ENCODE data around the gene PDIA6.
"Not testable (repeated sequence)": the region's sequence is repeated elsewhere in the genome, so short reads cannot be mapped to it uniquely, and the experiment has no call there.

PDIA6 gene

DNA sequence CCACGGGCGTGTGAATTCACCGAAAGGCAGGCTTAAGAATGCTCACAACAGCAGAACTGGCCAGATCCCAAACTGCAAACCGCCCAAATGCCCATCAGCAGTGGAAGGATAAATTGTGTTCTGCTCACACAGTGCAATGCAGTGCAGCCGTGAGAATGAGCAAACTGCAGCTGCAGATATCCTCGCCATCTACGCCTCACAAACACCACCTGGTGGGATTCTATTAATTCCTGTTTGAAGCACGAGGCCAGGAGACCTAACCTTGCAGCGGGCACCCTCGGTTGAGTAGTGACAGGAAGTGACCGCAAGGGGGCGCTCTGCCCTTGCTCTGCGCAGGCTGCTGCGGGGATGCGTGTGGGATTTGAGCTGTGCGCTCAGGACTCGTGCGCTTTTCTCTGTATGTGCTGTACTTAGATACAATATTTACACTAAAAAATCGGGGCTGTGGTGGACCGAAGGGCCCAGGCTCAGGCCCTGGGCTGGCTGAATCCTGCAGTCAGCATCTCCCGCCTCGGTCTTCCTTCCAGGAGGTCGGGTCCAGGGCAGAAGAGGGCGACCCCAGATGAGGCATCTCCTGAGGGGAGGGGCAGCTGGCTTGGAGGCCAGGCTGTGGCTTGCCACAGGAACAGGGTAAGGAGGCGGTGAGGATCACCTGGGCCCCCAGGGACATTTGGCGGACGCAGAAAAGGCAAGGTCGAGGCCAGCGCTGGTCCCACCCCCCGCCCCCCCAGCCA, 19.8 kb upstream of the PDIA6 start:
- peak; percentile 84 to 93 (median 90) for DNase-seq

DNA sequence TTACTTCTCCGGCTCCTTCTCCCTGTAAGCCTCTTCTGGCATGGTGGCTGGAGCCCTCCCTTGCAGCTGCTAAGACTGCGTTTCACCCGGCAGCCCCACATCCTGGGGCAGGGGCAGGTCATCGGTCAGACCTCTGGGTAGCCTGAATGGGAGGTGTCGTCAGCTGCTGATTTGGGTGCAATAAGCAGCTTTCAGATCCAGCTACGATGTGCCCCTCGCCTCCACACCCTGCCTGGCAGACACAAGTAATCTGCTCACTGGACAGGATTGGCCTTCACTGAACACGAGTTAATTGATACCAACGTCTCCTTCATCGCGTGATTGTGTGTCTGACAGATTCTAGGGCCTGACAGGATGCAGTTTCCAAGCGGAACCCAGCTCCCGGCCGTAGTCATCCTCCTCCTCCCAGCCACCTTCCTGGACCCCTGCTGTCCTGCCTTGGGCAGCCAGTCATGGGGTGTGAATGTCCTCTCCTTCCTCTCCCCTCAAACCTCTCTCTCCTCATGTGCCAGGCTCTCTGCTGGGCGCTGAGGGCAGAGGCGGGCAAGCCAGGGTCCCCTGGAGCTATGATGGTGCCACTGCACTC, 18.9 kb upstream of the PDIA6 start:
- DNase-seq = no peak

DNA sequence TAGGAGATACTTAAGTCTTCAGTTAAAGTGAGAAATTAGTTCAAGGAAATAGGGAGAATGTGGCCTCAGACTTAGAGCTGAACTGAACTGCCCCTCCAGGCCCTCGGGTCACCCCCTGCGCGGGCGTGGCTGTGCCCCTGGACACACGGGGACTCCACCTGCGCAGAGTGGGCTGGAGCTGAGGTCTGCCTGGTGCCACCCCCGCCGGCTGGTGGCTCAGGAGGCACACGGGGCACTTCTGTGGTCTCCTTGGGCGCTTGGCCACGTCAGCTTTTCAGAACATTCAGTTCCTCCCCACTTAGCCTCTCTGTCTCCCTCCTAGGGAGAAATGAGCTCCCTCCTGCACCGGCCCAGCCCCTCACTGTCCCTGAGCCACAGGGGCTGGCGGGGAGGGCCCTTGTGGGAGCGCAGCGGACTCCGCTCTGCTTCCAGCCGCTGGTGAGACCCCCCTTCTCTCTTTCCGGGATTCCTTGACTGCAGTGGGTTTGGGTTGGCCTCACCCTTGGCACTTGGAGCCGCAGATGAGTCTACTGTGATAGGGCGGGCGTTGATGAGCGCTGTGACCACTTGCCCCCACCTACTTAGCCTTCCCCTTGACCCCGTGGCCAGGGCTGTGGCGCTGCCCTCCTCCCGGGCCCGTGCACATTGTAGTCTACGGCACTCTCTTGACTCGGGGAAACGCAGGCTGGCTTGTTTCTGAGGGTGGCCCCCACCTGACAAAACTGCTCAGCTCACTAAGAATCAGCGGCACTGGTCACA, 18.2 kb upstream of the PDIA6 start:
- DNase-seq = no peak

DNA sequence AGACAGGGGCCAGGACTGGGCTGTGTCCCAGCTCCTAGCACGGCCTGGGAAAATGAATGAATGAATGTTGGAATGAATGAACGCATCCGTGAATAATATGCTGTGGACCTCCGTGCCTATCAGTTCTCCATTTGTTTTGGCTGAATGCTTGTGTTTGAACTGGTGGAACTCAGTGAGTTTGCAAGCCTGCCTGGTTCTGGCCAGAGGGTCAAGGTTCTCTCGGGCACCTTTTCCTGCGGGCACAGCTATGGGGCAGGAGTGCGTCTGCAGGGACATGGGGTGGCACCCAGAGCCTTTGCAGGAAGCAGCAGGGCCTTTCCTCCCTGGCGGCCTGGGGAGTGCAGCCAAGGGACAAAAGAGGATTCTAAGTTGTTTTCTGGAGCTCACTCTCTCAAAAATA, 17.6 kb upstream of the PDIA6 start:
- DNase-seq = no peak

DNA sequence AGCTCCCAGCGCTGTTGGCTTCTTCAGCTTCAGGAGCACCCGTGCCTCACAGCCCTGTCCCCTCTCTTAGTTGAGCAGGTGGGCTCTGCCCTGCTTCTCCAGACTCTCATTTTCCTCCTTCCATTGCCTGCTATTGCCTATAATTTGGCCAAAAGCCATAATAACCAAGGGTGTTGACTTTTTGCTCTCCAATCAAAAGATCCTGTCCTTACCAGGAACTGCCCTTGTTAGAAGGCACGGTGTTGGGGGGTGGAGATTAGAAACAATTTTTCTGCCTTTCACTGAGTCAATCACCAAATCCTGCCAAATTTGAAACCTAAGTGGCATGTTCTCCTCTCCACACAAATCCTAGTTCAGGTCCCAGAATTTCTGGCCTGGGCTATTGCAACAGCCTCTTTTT, 16.7 kb upstream of the PDIA6 start:
- DNase-seq = no peak

DNA sequence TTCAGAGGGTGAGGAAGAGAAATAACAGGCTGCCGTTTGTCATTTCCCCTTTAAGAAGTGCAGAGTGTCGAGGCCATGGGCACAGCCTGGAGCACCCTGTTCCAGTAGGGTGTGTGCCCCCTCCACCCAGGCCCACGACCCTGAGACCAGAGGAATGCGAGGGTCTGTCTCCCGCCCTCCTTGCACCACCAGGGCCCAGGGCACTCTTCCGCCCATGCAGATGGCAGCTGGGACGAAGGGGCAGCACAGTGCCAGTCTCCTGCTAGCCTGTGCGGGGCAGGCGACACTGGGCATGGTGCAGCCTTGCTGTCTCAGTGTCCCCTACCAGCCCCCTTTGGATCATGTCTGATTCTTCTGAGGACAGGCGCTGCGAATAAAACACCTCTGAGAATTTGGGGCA, 15.8 kb upstream of the PDIA6 start:
- peak in 1 of 4 experiments; percentile 33 for DNase-seq

DNA sequence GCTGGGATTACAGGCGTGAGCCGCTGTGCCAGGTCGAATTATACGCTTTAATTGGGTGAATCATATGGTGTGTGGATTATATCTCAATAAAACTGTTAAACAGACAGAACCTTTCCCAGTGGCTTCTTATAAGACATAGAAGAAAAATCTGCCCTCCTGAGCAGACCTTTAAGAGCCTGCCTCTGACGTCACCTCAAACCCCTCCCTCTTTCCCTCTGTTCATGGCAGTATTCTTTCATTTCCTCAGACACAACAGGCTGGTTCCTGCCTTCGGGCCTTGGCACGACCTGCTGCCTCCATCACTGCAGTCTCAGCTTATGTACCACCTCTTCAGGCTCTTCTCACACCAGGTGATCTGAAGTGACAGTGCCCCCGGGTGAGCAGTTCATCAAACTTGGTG, 14.0 kb upstream of the PDIA6 start:
- no peak for DNase-seq

DNA sequence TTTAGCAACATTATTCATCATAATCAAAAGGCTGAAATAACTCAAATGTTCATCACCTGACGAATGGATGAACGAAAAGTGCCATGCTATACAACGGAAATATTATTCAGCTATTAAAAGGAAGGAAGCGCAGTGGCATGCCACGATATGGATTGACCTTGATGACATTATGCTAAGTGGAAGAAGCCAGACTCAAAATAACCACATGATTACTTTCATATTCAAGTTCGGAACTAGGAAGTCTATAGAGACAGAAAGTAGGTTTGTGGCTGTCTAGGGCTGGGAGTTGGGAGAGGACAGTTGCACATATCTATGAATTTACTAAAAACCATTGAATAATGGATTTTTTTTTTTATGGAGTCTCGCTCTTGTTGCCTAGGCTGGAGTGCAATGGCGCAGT, 13.4 kb upstream of the PDIA6 start:
- DNase-seq = peak in 3 of 4 experiments; percentile 29 to 67 (median 52)

DNA sequence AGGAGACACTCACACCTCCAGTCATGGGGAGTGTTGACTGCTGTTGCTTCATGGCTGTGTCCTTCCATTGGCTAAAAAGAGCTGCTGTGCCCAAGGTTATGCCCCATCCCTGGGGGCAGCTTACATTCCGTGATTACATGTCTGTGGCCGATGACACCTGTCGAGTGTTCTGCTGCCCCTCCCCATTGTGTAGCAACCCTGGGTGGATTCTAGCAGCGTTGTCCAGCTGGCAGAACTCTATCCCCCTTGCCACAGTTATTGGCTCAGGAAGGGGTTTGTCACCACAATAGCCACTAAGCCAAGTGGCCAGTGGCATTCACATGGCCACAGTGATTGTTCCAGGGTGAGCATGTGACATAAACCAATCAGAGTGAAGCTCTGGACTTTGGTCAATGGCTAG, 11.6 kb upstream of the PDIA6 start:
- no peak for DNase-seq

DNA sequence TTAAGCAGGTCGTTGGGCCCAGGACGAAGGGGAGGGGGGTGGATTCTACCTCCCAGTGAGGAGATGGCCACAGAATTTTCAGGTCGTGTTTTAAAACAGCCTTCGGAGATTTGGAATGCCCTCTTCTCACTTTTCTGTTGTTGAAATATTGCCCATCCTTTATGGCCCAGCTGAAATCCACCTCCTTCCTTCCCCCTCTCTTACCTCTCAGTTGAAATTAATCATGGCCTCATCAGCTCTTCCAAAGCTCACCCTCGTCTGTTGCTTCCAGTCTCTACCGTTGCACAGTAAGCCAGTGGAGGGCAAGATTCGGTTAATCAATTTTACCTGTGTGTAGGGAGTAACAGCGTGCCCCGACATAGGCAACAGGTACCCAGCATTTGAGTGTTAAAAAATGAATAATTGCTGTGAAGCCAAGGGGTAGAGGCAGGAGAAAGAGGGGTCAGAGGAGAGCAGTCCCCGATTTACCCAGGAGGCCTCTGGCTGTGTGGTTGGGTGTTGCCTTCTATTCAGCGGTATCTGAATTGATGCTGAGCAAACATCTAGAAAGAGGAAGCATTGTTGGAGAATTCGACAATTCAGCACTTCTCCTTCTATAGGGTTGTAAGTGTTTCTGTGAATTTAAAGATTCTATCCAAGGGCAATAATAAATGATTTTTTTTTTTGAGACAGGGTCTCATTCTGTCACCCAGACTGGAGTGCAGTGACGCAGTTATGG, 8.6 kb upstream of the PDIA6 start:
- DNase-seq = peak; percentile 45 to 85 (median 68)

DNA sequence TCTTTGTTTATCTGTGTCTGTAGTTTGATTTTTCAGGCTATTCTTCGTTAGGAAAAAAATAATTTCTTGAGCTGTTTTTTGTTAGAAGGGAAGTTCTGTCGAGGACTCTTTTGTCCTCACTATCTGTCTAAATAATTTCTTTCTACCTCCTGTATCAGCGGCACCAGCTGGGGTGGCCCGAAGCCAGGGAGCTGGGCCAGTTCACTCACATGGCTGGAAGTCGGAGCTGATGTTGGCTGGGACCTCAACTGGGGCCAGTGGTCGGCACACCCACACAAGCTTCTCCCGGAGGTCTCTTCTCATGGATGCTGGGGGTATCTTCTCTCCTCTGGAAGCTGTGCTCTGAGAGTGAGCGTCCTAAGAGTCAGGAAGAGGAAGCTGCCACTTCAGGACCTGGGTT, 8.0 kb upstream of the PDIA6 start:
- peak in 1 of 4 experiments; percentile 13 for DNase-seq

DNA sequence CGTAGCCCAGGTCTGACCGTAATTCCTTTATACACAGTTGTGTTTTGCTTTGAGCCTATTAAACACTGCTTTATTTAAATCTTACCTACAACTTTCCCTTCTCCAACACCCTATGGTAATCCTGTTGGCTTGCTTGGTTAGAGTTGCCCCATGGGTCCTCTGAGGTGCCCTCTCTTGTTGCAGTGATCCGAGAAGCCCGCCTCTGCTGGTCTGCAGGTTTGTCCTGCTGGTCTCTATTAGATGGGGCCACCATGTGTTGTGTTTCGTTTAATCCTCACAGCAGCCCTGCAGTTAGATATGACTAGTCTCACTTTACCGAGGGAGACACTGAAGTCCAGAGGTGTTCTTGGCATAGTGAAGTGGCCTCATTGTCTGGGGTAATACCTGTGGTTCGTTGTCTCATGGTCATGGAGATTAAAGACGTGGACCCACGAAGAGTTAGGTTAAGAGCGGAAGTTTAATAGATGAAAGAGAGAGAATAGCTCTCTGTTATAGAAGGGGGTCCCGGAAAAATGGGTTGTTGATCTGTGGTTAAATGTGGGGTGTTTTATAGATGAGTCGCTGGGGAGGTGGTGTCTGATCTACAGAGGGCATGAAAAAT, 7.2 kb upstream of the PDIA6 start:
- no peak for DNase-seq

DNA sequence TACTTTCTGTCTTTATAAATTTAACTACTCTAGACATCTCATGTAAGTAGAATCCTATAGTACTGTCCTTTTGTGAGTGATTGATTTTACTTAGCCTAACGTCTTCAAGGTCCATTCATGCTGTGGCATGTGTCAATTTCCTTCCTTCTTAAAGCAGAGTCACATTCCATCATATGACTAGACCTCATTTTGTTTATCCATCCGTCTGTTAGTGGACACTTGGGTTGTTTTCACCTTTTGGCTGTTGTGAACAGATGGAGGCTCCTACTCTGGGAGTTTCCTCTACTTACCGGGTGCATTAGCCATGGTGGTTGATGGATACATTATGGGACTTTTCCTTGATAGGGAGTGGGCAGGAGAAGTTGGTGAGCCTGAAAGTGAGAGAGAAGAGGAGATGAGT, 6.4 kb upstream of the PDIA6 start:
- DNase-seq = peak in 2 of 4 experiments; percentile 16 to 33

DNA sequence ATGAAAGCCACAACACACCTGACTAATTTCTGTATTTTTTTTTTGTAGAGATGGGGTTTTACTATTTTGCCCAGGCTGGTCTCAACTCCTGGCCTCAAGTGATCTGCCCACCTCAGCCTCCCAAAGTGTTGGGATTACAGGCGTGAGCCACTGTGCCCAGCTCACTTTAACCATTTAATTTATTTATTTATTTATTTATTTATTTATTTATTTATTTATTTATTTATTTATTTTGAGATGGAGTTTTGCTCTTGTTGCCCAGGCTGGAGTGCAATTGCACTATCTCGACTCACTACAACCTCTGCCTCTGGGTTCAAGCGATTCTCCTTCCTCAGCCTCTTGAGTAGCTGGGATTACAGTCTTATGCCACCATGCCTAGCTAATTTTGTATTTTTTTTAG, 5.7 kb upstream of the PDIA6 start:
- not testable (repeated sequence) for DNase-seq

DNA sequence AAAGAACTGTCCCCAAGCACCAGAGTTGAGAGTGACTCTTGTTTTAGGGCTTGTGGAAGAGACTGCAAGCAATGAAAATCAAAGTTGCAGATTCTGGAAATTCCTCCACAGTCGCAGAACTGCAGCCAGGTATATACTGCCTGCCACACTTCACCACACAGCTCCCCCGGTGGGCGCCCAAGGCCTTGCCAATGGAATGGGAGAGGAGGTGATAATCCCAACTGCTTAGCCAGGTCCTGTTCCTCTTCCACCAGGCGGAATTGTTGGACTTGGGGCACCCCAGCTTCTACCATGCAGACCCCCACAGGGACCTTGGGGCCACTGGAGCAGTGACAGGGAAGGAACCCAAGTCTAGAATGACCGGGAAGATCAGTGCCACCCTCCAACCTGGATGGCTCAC, 4.8 kb upstream of the PDIA6 start:
- peak in 2 of 4 experiments; percentile 11 to 29 for DNase-seq

DNA sequence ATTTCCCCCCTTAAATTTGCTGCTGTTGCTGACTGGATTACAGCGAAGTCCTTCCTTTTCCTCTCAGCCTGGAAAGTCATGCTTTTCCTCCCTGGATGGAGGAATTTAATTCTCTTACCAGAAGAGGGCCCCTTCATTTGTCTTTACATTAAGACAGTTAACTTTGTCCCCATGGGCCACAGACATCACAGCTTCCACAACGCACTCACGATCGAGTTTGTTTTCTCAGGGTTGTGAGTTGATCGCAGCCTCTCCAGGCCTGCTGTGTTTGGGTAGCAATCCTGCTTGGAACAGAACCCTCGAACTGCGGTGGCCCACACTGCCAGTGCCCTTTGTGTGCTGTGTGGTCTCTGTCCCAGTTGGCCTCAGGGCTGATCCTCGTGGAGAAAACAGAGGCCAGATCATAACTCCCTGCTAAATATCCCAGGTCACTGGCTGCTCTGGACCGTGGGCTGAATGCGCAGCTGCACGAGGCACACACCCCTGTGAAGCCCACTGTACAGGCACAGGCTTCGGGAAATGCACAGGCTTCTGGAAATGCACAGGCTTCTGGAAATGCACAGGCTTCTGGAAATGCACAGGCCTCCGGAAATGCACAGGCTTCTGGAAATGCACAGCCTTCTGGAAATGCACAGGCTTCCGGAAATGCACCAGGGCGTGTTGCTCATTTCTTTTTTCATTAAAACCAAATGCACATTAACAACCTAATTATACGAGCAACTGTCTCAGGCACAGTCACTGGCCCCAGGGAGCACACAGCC, 2.2 kb upstream of the PDIA6 start:
- DNase-seq = no peak

DNA sequence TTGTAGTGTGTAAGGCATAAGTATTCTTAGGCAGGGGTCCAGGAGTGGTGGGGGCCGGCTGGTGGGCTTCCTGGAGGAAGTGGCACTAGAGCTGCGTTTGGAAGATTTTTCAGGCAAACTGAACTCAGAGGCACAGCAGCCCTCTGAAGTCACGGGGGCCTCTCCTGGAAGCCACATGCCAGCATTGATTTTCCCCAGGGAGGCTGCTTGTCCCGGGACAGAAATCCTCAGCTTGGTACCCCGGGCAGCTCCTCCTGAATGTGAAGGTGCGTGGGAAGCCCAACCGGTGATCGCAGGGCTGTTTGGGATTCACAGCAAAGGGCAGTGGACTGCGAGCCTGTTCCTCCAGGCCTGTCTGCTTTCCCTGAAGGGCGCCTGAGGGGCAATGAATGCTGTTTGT, 1.6 kb upstream of the PDIA6 start:
- no peak for DNase-seq

DNA sequence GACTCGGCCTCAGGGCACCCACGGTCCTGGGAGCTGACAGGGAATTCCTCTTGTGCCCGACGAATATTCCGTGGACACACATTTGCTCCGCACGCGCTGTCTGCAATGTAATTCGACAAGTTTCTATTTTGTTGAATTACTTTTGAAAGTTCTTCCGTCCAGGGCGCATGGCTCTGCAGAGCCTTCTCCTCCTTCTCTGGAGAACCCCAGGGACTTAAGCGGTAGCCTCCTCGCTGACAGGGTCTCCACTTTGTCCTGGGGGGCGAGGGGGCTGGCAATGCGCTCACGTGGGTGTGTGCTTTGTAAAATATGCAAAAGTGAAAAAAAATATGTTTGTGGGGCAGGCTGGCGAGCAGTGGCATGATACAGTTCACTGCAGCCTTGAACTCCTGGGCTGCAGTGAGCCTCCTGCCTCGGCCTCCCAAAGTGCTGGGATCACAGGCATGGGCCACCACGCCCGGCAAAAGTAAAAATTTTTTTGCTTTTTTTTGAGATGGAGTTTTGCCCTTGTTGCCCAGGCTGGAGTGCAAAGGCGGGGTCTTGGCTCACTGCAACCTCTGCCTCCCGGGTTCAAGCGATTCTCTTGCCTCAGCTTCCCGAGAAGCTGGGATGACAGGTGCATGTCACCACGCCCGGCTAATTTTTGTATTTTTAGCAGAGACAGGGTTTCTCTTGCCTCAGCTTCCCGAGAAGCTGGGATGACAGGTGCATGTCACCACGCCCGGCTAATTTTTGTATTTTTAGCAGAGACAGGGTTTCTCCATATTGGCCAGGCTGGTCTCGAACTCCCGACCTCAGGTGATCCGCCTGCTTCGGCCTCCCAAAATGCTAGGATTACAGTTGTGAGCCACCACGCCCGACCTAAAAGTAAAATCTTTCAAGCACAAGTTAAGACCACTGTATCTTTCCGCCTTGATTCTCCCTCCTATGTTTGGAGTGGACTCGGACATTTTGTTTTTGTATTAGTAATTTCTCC, 866 bp upstream of the PDIA6 start:
- not testable (repeated sequence) for DNase-seq

DNA sequence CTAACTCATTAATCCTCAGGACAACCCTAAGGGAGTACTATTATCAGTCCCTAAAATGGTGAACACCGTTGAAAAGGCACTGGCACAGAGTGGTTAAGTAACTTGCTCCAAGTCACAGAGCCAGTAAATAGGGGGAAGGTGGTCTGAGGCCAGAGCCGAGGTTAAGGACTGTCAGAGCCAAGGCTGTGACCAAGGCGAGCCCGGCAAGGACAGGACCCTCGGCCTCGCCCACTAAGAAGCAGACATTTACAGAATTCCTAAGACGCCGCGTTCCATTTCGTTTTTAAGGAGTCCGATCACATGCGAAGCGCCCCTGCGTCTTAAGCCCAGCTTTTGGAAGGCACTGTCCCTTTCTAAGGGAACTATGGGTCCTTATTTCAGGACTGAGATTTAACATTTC, 1.1 kb downstream of the PDIA6 start:
- peak in 1 of 4 experiments; percentile 22 for DNase-seq
